Rectal smooth muscle tissue (tissue), 1 donor: Measurements from ENCODE around the gene VPS52.

Source experiments
- H3K27ac ChIP-seq: one replicate; pipeline ENCODE4 v1.7.0; 2013; ENCODE audit warnings: low read depth, low read length, inconsistent platforms
- H3K27me3 ChIP-seq: one replicate; pipeline ENCODE4 v1.7.0; 2013; ENCODE audit warnings: low read length; ENCODE audit not compliant: control insufficient read depth, insufficient read depth
- H3K36me3 ChIP-seq: one replicate; pipeline ENCODE4 v1.7.0; 2013; ENCODE audit warnings: low read length; ENCODE audit not compliant: control insufficient read depth, insufficient read depth
- H3K4me1 ChIP-seq: one replicate; pipeline ENCODE4 v1.7.0; 2013; ENCODE audit warnings: low read length; ENCODE audit not compliant: control insufficient read depth, insufficient read depth
- H3K4me3 ChIP-seq: one replicate; pipeline ENCODE4 v1.7.0; 2013; ENCODE audit warnings: low read length
- H3K9ac ChIP-seq: one replicate; pipeline ENCODE4 v1.7.0; 2013; ENCODE audit warnings: low read length

VPS52 gene

GRCh38 chr6:33206864-33207551 lies 64.7 kb downstream of the VPS52 start:
- Histone ChIP-seq H3K4me1 (peaks cover 14% of the 10 kb centered on the region), H3K36me3 (peaks cover 18% of the 10 kb centered on the region), H3K27ac (no peak overlapping the region), H3K9ac (no peak overlapping the region), H3K4me3 (peak overlapping the region; percentile 85), H3K27me3 (no peaks in the 10 kb centered on the region)

DNA sequence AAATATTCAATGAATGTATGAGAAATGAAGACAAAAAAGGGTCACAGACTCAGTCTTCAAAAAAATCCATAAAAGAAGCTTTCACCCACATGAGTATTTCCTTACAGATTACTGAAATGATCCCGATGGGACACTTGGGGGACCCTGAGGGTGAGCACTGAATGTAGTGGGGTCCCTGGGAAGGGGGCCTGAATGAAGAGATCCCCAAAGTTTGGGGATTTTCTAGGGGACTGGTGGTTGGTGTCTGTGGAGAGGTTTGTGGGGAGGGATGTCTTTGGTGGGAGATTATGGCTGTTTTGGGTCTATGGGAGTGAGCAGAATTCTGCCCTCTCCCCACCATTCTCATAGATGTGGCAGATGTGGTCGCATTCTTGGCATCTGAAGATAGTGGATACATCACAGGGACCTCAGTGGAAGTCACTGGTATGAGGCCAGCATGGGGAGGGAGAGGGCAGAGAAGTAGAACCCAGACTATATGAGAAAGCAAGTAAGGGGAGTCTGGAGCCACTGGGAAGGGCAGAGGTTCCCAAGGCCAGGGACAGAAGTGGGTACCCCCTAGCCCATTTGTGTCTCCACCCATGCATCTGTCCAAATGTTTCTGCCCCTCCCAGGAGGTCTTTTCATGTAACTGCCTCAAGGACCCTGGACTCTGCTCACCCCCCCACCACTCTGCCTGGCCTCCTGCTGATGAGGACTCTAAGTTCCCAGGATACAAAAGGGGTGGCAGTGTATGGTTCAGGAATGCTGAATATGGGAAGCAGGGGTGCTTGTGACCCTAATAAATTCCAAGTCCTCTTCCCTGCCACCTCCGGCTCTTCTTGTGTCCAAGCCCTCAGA lies 65.4 kb downstream of the VPS52 start:
- Histone ChIP-seq H3K4me3 (no peak overlapping the region), H3K27me3 (no peaks in the 10 kb centered on the region), H3K9ac (no peak overlapping the region), H3K27ac (no peak overlapping the region), H3K36me3 (peaks cover 20% of the 10 kb centered on the region), H3K4me1 (peaks cover 22% of the 10 kb centered on the region)

DNA sequence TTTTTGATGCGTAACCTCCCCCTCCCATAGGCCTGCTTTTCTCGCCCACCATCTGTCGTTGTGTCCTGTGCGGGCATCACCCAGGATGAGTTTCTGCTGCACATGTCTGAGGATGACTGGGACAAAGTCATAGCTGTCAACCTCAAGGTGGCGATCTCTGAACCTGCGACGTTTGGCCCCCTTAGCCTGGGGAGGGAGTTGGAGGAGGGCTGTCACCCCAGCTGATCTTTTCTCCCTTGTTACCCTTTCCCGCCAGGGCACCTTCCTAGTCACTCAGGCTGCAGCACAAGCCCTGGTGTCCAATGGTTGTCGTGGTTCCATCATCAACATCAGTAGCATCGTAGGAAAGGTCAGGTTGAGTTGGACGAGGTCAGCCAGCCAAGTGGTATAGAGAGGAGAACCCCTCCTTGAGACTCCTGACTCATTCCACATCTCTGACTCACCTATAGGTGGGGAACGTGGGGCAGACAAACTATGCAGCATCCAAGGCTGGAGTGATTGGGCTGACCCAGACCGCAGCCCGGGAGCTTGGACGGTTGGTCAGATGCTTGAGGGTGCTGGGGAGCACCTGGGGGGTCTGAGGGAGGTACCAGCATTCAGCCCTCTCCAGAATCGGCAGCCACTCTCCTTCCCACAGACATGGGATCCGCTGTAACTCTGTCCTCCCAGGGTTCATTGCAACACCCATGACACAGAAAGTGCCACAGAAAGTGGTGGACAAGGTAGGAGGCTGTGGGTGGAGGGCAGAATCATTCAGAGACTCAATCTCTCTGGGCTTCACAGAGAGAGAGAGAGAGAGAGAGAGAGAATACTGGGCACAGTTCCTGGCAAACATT lies 66.3 kb downstream of the VPS52 start:
- no peak overlapping the region for H3K9ac ChIP-seq
- H3K4me3 ChIP-seq: peak overlapping the region; percentile 92
- peaks cover 18% of the 10 kb centered on the region for H3K36me3 ChIP-seq
- H3K27me3 ChIP-seq: no peaks in the 10 kb centered on the region
- no peak overlapping the region for H3K27ac ChIP-seq
- H3K4me1 ChIP-seq: peaks cover 22% of the 10 kb centered on the region

GRCh38 chr6:33204415-33205190 lies 67.1 kb downstream of the VPS52 start, which contains the start of gene HSD17B8:
HSD17B8 (plus strand) TSS chr6:33204655; CDS start chr6:33204669, 14 bp downstream.
- Histone ChIP-seq H3K27me3 (no peaks in the 10 kb centered on the region), H3K4me3 (peak within 1 kb of the TSS; percentile 92), H3K36me3 (peaks cover 16% of the 10 kb centered on the region), H3K27ac (peak within 1 kb of the TSS; percentile 61), H3K4me1 (peaks cover 22% of the 10 kb centered on the region), H3K9ac (peak within 1 kb of the TSS; percentile 58)

DNA sequence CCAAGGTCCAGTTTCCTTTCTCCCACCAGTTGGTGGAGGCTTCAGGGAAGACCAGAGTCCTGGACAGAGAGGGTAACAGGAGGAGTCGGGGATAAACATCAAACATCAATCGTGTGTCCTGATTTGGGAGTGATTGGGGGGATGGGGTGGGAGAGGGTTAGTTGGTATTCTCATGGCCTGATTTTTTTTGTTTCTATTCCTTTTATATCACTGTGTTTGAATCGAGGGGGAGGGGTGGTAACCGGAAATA lies 67.6 kb downstream of the VPS52 start:
- Histone ChIP-seq H3K27ac (no peak overlapping the region), H3K9ac (no peak overlapping the region), H3K27me3 (no peaks in the 10 kb centered on the region), H3K4me3 (peak overlapping the region; percentile 92), H3K4me1 (peaks cover 22% of the 10 kb centered on the region), H3K36me3 (peaks cover 16% of the 10 kb centered on the region)

GRCh38 chr6:33203443-33204164 lies 68.1 kb downstream of the VPS52 start:
- Histone ChIP-seq H3K4me3 (peak overlapping the region; percentile 92), H3K27ac (no peak overlapping the region), H3K36me3 (peaks cover 16% of the 10 kb centered on the region), H3K9ac (no peak overlapping the region), H3K27me3 (no peaks in the 10 kb centered on the region), H3K4me1 (peaks cover 22% of the 10 kb centered on the region)

GRCh38 chr6:33202799-33203198 lies 68.9 kb downstream of the VPS52 start:
- Histone ChIP-seq H3K27ac (no peak overlapping the region), H3K4me3 (no peak overlapping the region), H3K27me3 (no peaks in the 10 kb centered on the region), H3K36me3 (peaks cover 16% of the 10 kb centered on the region), H3K9ac (no peak overlapping the region), H3K4me1 (peaks cover 22% of the 10 kb centered on the region)

GRCh38 chr6:33201935-33202334 lies 69.7 kb downstream of the VPS52 start:
- H3K36me3 ChIP-seq: peaks cover 22% of the 10 kb centered on the region
- peak overlapping the region; percentile 91 for H3K4me3 ChIP-seq
- H3K4me1 ChIP-seq: peaks cover 19% of the 10 kb centered on the region
- no peaks in the 10 kb centered on the region for H3K27me3 ChIP-seq
- H3K27ac ChIP-seq: no peak overlapping the region
- H3K9ac ChIP-seq: no peak overlapping the region

GRCh38 chr6:33201147-33201545 lies 70.5 kb downstream of the VPS52 start:
- H3K27ac ChIP-seq: peak overlapping the region; percentile 99
- peak overlapping the region; percentile 74 for H3K9ac ChIP-seq
- peaks cover 29% of the 10 kb centered on the region for H3K36me3 ChIP-seq
- peak overlapping the region; percentile 91 for H3K4me3 ChIP-seq
- H3K4me1 ChIP-seq: peaks cover 19% of the 10 kb centered on the region
- H3K27me3 ChIP-seq: no peaks in the 10 kb centered on the region
